Tibial artery (tissue), 4 donors: Measurements from ENCODE around the gene DROSHA.

Source experiments
- DNase-seq, 2 donors: peaks; one replicate each; pipeline ENCODE4 v3.0.0-alpha.2; 2019
- H3K27ac ChIP-seq, 2 donors: fragments of 200-600 bp; sonication (generic) in 1 of 2; 1 replicate in 1 of 2; 2 replicates in 1 of 2; pipeline ENCODE4 v1.5.1; 2018 to 2019; ENCODE audit warnings: mild to moderate bottlenecking in 1 of 2
- H3K27me3 ChIP-seq, 2 donors: fragments of 200-600 bp; sonication (generic) in 1 of 2; one replicate each; pipeline versions ENCODE4 v1.5.1 to v1.6.0; 2016 to 2019
- H3K36me3 ChIP-seq, 3 donors: fragments of 200-600 bp; sonication (generic) in 2 of 3; one replicate each; pipeline ENCODE4 v1.5.1; 2016 to 2019; ENCODE audit warnings: mild to moderate bottlenecking in 2 of 3
- H3K4me1 ChIP-seq, 4 donors: fragments of 200-600 bp; sonication (generic) in 2 of 4; 1 replicate in 3 of 4; 2 replicates in 1 of 4; pipeline ENCODE4 v1.5.1; 2016 to 2019
- H3K4me3 ChIP-seq, 2 donors: fragments of 200-600 bp; sonication (generic) in 1 of 2; 1 replicate in 1 of 2; 2 replicates in 1 of 2; pipeline ENCODE4 v1.5.1; 2018 to 2019; ENCODE audit warnings: mild to moderate bottlenecking in 2 of 2
- H3K9me3 ChIP-seq, 3 donors: fragments of 200-600 bp; sonication (generic) in 1 of 3; one replicate each; pipeline ENCODE4 v1.5.1; 2016 to 2019
- intact Hi-C: fragments of 100-400 bp; cut with DNase I; formaldehyde crosslinking; loops from one replicate; pipeline ENCODE4 v1.15.0; 2023; ENCODE audit warnings: low total_unique reads
- TF ChIP-seq, protein P1 (sequence below), 2 experiments: fragments of 200-600 bp in 1 of 2; fragments of 450-650 bp in 1 of 2; IDR thresholded peaks; one replicate each; pipeline ENCODE4 v1.5.1; 2017 to 2019; ENCODE audit warnings: antibody characterized with exemption in 2 of 2, mild to moderate bottlenecking in 1 of 2, moderate library complexity in 1 of 2

Gene DROSHA, protein sequence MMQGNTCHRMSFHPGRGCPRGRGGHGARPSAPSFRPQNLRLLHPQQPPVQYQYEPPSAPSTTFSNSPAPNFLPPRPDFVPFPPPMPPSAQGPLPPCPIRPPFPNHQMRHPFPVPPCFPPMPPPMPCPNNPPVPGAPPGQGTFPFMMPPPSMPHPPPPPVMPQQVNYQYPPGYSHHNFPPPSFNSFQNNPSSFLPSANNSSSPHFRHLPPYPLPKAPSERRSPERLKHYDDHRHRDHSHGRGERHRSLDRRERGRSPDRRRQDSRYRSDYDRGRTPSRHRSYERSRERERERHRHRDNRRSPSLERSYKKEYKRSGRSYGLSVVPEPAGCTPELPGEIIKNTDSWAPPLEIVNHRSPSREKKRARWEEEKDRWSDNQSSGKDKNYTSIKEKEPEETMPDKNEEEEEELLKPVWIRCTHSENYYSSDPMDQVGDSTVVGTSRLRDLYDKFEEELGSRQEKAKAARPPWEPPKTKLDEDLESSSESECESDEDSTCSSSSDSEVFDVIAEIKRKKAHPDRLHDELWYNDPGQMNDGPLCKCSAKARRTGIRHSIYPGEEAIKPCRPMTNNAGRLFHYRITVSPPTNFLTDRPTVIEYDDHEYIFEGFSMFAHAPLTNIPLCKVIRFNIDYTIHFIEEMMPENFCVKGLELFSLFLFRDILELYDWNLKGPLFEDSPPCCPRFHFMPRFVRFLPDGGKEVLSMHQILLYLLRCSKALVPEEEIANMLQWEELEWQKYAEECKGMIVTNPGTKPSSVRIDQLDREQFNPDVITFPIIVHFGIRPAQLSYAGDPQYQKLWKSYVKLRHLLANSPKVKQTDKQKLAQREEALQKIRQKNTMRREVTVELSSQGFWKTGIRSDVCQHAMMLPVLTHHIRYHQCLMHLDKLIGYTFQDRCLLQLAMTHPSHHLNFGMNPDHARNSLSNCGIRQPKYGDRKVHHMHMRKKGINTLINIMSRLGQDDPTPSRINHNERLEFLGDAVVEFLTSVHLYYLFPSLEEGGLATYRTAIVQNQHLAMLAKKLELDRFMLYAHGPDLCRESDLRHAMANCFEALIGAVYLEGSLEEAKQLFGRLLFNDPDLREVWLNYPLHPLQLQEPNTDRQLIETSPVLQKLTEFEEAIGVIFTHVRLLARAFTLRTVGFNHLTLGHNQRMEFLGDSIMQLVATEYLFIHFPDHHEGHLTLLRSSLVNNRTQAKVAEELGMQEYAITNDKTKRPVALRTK (N-terminal part only)

DNA sequence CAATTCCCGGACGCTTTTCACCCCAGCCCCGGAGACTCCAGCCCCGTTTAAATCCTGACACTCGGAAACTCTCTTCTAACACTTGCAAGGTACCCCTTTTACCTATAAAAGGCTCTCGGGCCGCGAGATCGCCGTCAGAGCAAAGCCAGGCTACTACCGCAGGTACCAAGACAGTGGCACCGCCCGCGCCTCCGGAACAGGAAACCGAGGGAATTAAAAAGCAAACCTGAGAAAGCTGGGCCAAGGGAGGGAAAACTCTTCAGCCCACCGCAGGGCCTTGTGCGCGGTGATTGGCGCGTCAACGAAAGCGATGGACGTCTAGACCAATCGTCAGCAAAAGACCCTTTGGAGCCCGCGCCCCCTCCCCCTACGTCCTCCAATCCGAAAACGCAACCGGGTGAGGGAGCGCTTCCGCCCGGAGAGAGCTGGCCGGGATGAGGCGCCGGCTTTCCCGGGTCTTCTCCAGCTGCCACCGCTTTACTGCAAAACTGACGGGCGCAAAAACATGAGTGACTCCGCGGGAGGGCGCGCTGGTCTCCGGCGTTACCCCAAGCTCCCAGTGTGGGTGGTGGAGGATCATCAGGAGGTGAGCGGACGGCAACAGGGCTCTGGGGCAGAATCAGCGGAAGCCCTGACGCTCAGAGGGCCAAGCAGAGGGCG, at the start of gene DROSHA, which contains the start of gene C5orf22:
Gene DROSHA, minus strand, starts transcription at position 206 of the 660 bp plus-strand sequence. CDS start 3,034 bp downstream, outside the sequence.
Gene C5orf22, plus strand, starts transcription at position 414 of the 660 bp plus-strand sequence. Its CDS starts 92 bp downstream, at position 506.
- peak within 1 kb of the TSS; percentile 79 to 80 for H3K4me3 ChIP-seq
- no peaks in the 10 kb centered on the region for H3K9me3 ChIP-seq
- H3K4me1 ChIP-seq = peaks cover 0 to 31% (median 24%) of the 10 kb centered on the region in 4 donors
- H3K27me3 ChIP-seq = no peaks in the 10 kb centered on the region
- intact Hi-C loops = no loop called here
- TF ChIP-seq, protein P1, sequence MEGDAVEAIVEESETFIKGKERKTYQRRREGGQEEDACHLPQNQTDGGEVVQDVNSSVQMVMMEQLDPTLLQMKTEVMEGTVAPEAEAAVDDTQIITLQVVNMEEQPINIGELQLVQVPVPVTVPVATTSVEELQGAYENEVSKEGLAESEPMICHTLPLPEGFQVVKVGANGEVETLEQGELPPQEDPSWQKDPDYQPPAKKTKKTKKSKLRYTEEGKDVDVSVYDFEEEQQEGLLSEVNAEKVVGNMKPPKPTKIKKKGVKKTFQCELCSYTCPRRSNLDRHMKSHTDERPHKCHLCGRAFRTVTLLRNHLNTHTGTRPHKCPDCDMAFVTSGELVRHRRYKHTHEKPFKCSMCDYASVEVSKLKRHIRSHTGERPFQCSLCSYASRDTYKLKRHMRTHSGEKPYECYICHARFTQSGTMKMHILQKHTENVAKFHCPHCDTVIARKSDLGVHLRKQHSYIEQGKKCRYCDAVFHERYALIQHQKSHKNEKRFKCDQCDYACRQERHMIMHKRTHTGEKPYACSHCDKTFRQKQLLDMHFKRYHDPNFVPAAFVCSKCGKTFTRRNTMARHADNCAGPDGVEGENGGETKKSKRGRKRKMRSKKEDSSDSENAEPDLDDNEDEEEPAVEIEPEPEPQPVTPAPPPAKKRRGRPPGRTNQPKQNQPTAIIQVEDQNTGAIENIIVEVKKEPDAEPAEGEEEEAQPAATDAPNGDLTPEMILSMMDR (IDR thresholded peaks at IDR 0.05) = no peak
- peak within 1 kb of the TSS; percentile 63 to 81 for H3K27ac ChIP-seq
- peak; percentile 94 to 97 for DNase-seq
- peaks cover 25 to 45% (median 32%) of the 10 kb centered on the region in 3 donors for H3K36me3 ChIP-seq

DNA sequence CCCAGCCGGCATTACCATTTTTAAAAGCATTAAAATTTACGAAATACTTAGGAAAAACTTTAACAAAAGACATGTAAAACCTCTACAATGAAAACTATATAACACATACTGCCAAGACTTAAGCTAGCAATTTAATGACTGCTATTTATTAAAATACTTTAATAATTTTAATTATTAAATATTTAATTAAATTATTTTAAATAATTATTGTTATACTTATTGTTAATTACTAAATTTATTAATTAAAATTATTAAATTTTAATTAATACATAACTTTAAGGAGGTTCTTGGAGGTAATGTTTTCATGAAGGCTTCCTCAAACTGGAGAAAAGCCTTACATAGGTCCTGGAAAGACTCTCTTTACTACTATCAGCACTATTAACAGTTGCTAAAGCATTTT, 47.7 kb upstream of the DROSHA start:
- Histone ChIP-seq H3K9me3 (no peaks in the 10 kb centered on the region), H3K4me1 (no peaks in the 10 kb centered on the region), H3K27me3 (no peaks in the 10 kb centered on the region), H3K36me3 (no peaks in the 10 kb centered on the region), H3K27ac (no peak overlapping the region), H3K4me3 (no peak overlapping the region)
- intact Hi-C loops = no loop called here
- no peak for DNase-seq
- TF ChIP-seq, protein P1 (IDR thresholded peaks at IDR 0.05) = no peak

DNA sequence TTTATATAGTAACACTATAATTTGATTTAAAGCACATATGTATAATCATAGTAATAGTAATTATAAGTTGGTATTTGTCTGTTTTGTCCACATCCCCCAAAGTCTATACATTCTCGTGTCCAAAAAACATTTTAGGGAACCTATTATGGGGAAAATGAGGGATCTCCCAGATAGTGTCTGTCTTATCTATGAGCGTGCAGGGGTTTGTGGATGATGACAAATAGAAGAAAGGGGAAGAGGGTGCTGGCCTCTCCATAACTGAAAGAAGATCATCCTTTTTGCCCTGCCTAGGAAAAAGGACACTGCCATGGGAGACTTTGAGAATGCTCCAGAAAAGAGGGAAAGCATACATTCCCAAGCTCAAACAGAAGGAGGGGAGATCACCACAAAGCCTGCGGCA, 45.5 kb upstream of the DROSHA start:
- Histone ChIP-seq H3K4me3 (no peak overlapping the region), H3K4me1 (no peaks in the 10 kb centered on the region), H3K27me3 (no peaks in the 10 kb centered on the region), H3K27ac (no peak overlapping the region), H3K9me3 (no peaks in the 10 kb centered on the region), H3K36me3 (no peaks in the 10 kb centered on the region)
- intact Hi-C loops = no loop called here
- no peak for DNase-seq
- TF ChIP-seq, protein P1 (IDR thresholded peaks at IDR 0.05) = no peak

DNA sequence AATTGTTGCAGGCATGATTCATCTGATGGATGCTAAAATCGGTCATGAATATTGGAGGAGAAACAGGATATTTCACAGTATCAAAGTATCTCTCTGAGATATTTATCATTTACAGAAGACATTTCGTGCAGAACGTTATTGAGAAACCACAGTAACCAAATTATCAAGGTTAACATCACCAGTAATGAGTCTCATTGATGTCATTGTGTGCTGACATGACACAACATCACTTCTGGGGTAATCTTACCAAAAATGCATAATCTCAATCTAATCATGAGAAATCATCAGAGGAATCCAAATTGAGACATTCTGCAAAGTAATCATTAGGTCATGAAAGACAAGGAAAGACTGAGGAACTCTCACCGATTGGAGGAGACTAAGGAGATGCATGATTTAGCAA, 42.9 kb upstream of the DROSHA start:
- Histone ChIP-seq H3K4me1 (no peaks in the 10 kb centered on the region), H3K4me3 (no peak overlapping the region), H3K9me3 (no peaks in the 10 kb centered on the region), H3K27me3 (no peaks in the 10 kb centered on the region), H3K36me3 (no peaks in the 10 kb centered on the region), H3K27ac (no peak overlapping the region)
- TF ChIP-seq, protein P1 (IDR thresholded peaks at IDR 0.05) = no peak
- intact Hi-C loops = no loop called here
- DNase-seq = no peak
